ENCODE measurements around the gene MBD3L2B. TPM values are rescaled to one million over a fixed set of nuclear protein-coding genes. Genes with fewer than 3 reads are reported as not detected.

Gene MBD3L2B
- total RNA-seq, 2 donors from 2014 or later = not detected

- H3K9me3 ChIP-seq = no peaks in the 10 kb centered on the region
- no peak for DNase-seq (ENCODE audit: low spot score)
- H3K4me1 ChIP-seq (replicated peaks) = no peaks in the 10 kb centered on the region
- H3K27me3 ChIP-seq (replicated peaks; ENCODE audit: insufficient read depth) = no peaks in the 10 kb centered on the region
- no peak overlapping the region for H3K4me3 ChIP-seq
- TF ChIP-seq POLR2AphosphoS5 (IDR thresholded peaks at IDR 0.05) (no peak), POLR2A (IDR thresholded peaks at IDR 0.05) (no peak), CTCF (IDR thresholded peaks at IDR 0.05) (no peak)
- intact Hi-C loops (cut with DNase I) = no loop called here
- 60% methylated on average over 4 of the region's 4 CpGs for WGBS
- H3K36me3 ChIP-seq = no peaks in the 10 kb centered on the region
- no peak overlapping the region for H3K27ac ChIP-seq
Measured at GRCh38 chr19:7007859-7008258, 13.4 kb downstream of the MBD3L2B start.

DNA sequence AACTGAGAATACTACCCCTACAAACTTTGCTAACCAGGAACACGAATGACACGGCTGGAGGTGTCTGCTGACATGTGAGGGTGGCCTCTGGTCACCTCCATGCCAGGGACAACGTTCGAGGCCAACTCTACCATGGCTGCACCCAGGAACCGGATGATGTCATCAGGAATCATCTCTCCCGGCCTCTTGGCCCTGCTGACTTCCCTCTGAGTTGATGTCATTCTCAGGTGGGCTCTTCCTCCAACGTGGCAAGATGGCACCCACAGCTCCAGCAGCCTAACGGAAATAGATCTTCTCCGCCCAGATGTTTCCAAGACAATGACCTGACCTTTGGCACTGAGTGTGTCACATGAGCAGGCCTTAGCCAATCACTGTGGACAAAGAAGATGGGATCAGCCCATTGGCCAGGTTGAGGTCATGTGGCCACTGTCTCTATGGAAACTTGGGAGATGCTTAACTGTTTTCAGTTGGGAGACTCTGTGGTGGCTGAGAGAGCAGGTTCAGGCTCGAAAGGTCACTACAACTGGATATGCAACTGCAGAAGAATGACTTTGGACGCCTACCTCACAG, 15.0 kb downstream of the MBD3L2B start:
- no peak overlapping the region for H3K27ac ChIP-seq
- intact Hi-C loops (cut with DNase I) = no loop called here
- no peak overlapping the region for H3K4me3 ChIP-seq
- H3K36me3 ChIP-seq = no peaks in the 10 kb centered on the region
- WGBS = 78% methylated on average over 11 of the region's 11 CpGs
- H3K27me3 ChIP-seq (replicated peaks; ENCODE audit: insufficient read depth) = no peaks in the 10 kb centered on the region
- no peak for TF ChIP-seq POLR2AphosphoS5 (IDR thresholded peaks at IDR 0.05)
- no peak for TF ChIP-seq POLR2A (IDR thresholded peaks at IDR 0.05)
- no peak for TF ChIP-seq CTCF (IDR thresholded peaks at IDR 0.05)
- H3K4me1 ChIP-seq (replicated peaks) = no peaks in the 10 kb centered on the region
- no peaks in the 10 kb centered on the region for H3K9me3 ChIP-seq
- DNase-seq (ENCODE audit: low spot score) = no peak

DNA sequence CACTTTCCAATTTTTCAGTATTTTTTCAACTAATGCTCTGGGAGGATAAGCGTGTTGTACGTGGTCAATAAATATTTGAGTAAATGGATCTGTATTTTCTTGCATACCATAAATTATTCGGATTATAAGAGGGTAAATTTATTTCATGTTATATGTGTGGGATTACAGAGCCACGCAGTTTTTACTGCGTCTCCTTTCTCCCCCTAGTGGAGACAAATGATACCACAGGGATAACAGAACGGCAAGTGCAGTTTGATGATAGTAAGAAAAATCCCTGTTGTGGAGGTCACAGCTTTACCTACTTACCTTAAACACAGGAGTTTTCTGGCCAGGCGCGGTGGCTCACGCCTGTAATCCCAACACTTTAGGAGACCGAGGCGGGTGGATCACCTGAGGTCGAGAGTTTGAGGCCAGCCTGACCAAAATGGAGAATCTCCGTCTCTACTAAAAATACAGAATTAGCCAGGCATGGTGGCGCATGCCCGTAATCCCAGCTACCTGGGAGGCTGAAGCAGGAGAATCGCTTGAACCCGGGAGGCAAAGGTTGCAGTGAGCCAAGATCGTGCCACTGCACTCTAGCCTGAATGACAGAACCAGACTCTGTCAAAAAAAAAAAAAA, 16.8 kb downstream of the MBD3L2B start:
- Histone ChIP-seq H3K4me1 (replicated peaks) (no peaks in the 10 kb centered on the region), H3K9me3 (no peaks in the 10 kb centered on the region), H3K4me3 (no peak overlapping the region), H3K36me3 (no peaks in the 10 kb centered on the region), H3K27me3 (replicated peaks; ENCODE audit: insufficient read depth) (peaks cover 2% of the 10 kb centered on the region), H3K27ac (no peak overlapping the region)
- no peak for DNase-seq (ENCODE audit: low spot score)
- 94% methylated on average over 18 of the region's 18 CpGs for WGBS
- TF ChIP-seq POLR2A (IDR thresholded peaks at IDR 0.05) = no peak
- no peak for TF ChIP-seq CTCF (IDR thresholded peaks at IDR 0.05)
- TF ChIP-seq POLR2AphosphoS5 (IDR thresholded peaks at IDR 0.05) = no peak
- intact Hi-C loops (cut with DNase I) = no loop called here

GRCh38 chr19:7000816-7001215, 20.4 kb downstream of the MBD3L2B start:
- DNase-seq (ENCODE audit: low spot score) = no peak
- intact Hi-C loops (cut with DNase I) = no loop called here

More at GRCh38 chr19:7000816-7001215, 20.4 kb downstream of the MBD3L2B start:
- no peak for TF ChIP-seq POLR2AphosphoS5 (IDR thresholded peaks at IDR 0.05)
- no peak for TF ChIP-seq CTCF (IDR thresholded peaks at IDR 0.05)
- TF ChIP-seq POLR2A (IDR thresholded peaks at IDR 0.05) = no peak
- Histone ChIP-seq H3K27ac (no peak overlapping the region), H3K27me3 (replicated peaks; ENCODE audit: insufficient read depth) (peaks cover 2% of the 10 kb centered on the region), H3K4me1 (replicated peaks) (no peaks in the 10 kb centered on the region), H3K9me3 (no peaks in the 10 kb centered on the region), H3K36me3 (no peaks in the 10 kb centered on the region), H3K4me3 (no peak overlapping the region)
- WGBS = 91% methylated on average over 1 of the region's 1 CpG

All from prostate gland (tissue), 2 donors.